Tongue (tissue), 2 donors: ENCODE results near the gene KIDINS220. TPM values are rescaled to one million over a fixed set of nuclear protein-coding genes. Genes with fewer than 3 reads are reported as not detected.

Experiments used
- DNase-seq: peaks from one replicate; pipeline ENCODE4 v3.0.0-alpha.2; 2015
- total RNA-seq: library from RNA; depleted of rRNA; stranded (reverse); fragments of >200 nt; gene quantifications from one replicate; pipeline ENCODE4 v1.2.3, GENCODE V29; 2014

The KIDINS220 gene
- total RNA-seq, 1 donor from 2014 or later = 143 TPM

GRCh38 chr2:8697190-8697589, 140.2 kb downstream of the KIDINS220 start:
- no peak for DNase-seq

GRCh38 chr2:8694737-8695136, 142.7 kb downstream of the KIDINS220 start:
- DNase-seq = no peak

GRCh38 chr2:8693157-8693821, 144.1 kb downstream of the KIDINS220 start:
- DNase-seq = peak; percentile 60

GRCh38 chr2:8692783-8693156, 144.6 kb downstream of the KIDINS220 start:
- DNase-seq = no peak

DNA sequence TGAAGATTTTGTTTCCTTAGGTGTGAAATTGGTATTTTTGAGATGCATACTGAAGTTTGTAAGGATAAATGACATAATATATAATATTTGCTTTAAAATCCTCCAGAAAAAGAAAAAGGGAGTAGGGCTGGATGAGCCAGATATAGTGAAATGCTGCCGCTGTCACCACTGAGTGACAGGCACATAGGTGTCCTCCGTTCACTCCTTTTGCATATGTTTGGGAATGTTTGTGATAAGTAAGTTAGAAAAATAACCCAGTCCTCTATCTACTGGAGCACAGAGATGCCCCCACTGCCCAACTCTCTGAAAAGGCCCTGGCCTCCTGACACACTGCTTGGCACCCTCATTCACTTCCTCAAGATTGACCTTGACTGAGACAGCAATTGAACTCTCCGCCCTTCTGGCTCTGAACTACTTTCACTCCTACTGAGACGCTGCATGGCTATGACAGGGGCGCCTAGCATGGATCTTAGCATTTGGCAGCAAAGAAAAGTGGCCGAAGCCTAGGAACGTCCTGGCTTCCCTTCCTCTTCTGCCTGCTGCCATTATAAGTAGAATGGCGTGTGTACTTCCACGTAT, 145.5 kb downstream of the KIDINS220 start:
- no peak for DNase-seq

DNA sequence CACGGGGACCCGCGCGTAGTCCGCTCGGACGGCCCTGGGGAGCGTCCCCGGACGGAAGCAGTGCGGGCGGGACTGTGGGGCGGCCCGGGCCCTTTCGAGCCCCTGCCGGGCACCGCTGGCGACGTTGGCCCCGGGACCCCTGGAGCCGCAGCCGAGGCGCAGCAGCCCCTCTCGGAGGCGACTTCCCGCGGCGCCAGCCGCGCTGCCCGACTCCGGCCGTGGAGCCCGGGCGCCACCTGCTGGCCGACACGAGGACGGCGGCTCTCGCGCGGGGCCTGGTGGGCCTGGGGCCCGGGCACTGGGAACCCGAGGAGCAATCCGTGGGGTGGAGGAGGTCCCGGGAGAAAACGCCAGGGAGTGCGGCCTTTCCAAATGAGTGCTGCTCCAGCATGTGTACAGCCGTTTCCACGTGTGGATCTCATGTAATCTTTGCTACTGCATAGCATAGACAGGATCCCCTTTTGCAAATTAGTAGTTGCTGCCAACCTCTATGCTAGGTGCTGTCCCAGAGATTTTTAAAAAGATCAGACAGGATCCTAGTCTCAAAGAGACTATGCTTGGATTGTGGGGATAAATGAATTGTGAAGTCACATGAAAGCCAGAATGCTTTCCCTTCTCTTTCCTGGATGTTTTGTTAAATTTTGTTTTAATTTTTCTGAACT, 151.6 kb downstream of the KIDINS220 start:
- DNase-seq = peak; percentile 81

DNA sequence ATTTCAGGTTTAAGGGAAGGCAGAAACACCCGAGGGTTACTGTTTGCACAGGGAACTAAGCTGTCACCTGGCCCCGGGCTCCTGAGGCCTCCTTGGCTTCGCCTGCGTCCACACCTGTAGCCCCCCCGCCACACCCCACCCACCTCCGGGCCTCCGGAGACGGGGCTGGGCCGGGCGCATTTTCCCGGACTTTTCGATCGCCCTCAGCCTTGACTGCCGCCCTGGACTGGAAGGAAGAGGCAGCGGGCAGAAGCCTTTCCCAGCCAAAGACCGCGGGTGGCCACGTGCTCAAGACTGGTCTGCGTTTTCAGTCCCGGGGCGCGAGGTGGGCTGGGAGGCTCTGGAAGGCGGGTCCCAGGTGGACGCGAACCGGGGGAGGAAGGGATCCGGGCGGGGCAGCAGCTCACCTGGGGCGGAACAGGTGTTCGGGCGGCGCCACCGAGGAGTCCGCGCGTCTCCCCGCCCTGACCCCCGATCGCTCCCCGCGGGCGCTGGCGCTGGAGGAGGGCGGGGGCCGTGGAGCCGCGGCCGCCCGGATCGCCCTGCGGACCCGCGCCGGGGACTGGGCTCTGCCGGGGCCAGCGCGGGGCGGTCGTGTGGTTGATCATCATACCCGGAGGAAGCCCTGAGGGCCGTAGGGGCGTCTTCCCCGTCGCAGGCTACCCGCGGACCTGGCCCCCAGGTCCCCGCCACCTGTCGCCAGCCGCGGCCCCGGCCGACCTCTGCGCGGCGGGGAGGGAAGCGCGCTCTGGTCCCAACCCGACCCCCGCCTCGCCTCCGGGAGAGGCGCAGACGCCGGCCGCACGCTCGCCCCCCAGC, 152.3 kb downstream of the KIDINS220 start:
- peak; percentile 46 for DNase-seq

DNA sequence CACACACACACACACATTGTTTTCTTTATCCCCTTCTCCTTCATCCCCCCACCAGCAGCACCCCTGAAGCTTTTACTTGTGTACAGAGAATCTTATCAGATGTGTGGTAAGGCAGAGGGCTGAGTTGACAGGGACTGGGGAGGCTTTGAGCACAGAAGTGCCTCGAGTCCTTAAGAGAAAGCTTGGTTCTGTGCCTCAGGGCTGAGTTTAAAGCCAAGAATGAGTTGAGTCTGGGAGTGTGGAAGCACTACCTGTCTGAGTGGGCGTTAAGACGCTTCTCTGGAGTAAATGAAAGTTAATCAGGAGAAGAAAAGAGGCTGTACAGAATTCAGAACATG, 152.9 kb downstream of the KIDINS220 start:
- peak; percentile 40 for DNase-seq

GRCh38 chr2:8682719-8683667, 154.4 kb downstream of the KIDINS220 start:
- peak; percentile 59 for DNase-seq

- peak; percentile 100 for DNase-seq
Measured at GRCh38 chr2:8681786-8682692, 155.4 kb downstream of the KIDINS220 start, which contains the start of gene ID2. TSS of gene ID2 (plus strand) at chr2:8682056. CDS start at chr2:8682166, 110 bp downstream.

DNA sequence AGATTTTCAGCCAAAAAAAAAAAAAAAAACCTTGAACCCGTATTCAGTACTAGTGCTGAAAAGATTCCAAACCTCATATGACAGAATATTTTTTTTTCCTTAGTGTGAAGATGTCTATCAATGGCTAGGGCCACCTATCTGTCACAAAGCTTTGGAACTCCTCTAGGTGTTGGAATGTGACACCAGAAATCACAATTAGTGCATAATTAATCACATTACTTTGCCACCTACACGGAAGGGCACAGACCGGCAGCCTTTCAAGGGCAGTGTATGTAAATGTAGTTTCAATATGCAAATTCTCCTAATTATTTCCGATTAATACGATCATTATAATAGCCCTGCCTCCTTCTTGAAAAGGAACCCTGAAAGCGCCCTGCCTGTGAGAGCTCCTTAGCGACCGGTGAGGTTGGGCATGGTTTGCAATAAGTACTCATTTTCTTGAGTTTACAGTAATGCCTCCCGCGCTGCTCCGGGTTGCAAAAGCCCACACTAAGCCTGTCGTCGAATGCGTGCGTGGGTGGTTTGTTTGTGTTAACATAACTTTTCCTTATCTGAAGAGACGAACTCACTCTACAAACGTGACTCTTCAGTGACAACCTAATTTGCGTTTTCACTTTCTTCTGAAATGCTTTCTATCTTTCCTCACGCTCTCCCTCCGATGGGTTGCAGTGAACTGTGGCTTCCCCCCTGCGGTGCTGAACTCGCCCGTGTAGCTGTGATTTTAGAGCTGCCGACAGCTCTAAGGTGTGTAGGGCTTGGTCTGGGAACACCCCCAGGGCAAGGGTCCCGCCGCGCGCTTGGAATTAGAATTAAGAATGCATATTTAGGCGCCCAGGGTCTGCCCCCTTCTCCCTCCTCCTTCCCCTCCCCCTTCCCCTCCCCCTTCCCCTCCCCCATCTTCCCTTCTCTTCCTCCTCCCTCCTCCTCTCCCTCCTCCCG, 156.3 kb downstream of the KIDINS220 start:
- DNase-seq = peak; percentile 70

GRCh38 chr2:8679827-8680731, 157.3 kb downstream of the KIDINS220 start:
- peak; percentile 64 for DNase-seq

DNA sequence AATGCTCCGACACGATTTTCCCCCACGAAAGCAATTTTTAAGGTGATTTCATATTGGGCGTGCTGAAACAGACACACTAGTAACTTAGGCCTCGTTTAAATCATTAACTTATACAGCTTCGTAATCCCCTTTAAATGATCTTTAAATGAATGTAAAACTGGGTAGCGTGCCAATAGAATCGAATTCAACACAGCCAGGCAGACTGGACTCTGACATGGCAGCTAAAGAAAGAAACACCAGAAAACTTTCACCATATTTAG, 157.9 kb downstream of the KIDINS220 start:
- DNase-seq = no peak

Other genes with a start within 250 kb of the KIDINS220 start
- 59.7 TPM for gene ID2, start 155.6 kb downstream of the KIDINS220 start, total RNA-seq
- gene MBOAT2, start 166.1 kb upstream of the KIDINS220 start, total RNA-seq = 48.5 TPM